HUES64 (cell line): ENCODE measurements around the gene MAP7D2.

Experiments used
- H3K27ac ChIP-seq: 2 replicates; pipeline ENCODE4 v1.7.0; 2013; ENCODE audit warnings: low read depth, low read length, inconsistent platforms
- H3K27me3 ChIP-seq: 2 replicates; pipeline ENCODE4 v1.6.1; 2013; ENCODE audit warnings: mild to moderate bottlenecking, low read length; ENCODE audit not compliant: insufficient read depth
- H3K36me3 ChIP-seq: 2 replicates; pipeline ENCODE4 v1.6.1; 2013; ENCODE audit warnings: mild to moderate bottlenecking, low read length; ENCODE audit not compliant: insufficient read depth
- H3K4me1 ChIP-seq: 2 replicates; pipeline ENCODE4 v1.6.1; 2013; ENCODE audit warnings: mild to moderate bottlenecking, low read length, moderate library complexity; ENCODE audit not compliant: insufficient read depth
- H3K4me3 ChIP-seq: 2 replicates; pipeline ENCODE4 v1.5.1; 2013; ENCODE audit warnings: mild to moderate bottlenecking, low read length, moderate library complexity
- H3K9ac ChIP-seq: 2 replicates; pipeline ENCODE4 v1.6.1; 2013; ENCODE audit warnings: mild to moderate bottlenecking, low read depth, low read length
- H3K9me3 ChIP-seq: 2 replicates; pipeline ENCODE4 v1.6.1; 2013; ENCODE audit warnings: low read depth, low read length; ENCODE audit not compliant: insufficient read depth
- WGBS: fragments of 150-250, 120-280 bp; methylation state at CpG from one replicate; pipeline ENCODE4 v1.1.7; 2013; ENCODE audit warnings: missing lambda C conversion rate; 5-methylcytosine and 5-hydroxymethylcytosine counted together

MAP7D2 gene

DNA sequence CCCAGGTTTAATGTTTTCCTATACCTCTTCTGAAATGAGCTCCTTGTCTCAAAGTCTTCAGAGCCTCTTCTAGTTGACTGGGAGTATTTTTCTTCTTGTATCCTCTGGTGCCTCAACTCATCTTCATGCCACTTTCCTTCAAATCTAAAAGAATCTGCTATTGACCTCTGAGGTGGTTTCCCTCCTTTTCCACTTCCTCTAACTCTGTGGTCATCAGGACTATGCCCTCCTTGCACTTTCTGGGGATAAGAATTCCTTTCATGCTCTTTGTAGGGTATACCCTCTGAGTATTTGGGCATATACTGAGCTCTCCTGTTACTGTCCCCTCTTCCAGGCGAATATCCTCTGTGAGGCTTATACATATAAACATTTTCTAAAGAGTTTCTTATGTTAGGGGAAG lies 150.7 kb downstream of the MAP7D2 start:
- Histone ChIP-seq H3K9ac (no peak overlapping the region), H3K36me3 (peaks cover 30% of the 10 kb centered on the region), H3K4me3 (no peak overlapping the region), H3K4me1 (no peaks in the 10 kb centered on the region), H3K9me3 (no peaks in the 10 kb centered on the region), H3K27me3 (no peaks in the 10 kb centered on the region), H3K27ac (no peak overlapping the region)
- WGBS, result no CpG with 5 or more reads among the region's 1 CpG

GRCh38 chrX:19964017-19964710 lies 152.5 kb downstream of the MAP7D2 start:
- Histone ChIP-seq H3K9me3 (no peaks in the 10 kb centered on the region), H3K27me3 (no peaks in the 10 kb centered on the region), H3K4me1 (no peaks in the 10 kb centered on the region), H3K9ac (no peak overlapping the region), H3K27ac (no peak overlapping the region), H3K4me3 (no peak overlapping the region), H3K36me3 (peaks cover 30% of the 10 kb centered on the region)
- 92% methylated on average over 7 of the region's 9 CpGs for WGBS

DNA sequence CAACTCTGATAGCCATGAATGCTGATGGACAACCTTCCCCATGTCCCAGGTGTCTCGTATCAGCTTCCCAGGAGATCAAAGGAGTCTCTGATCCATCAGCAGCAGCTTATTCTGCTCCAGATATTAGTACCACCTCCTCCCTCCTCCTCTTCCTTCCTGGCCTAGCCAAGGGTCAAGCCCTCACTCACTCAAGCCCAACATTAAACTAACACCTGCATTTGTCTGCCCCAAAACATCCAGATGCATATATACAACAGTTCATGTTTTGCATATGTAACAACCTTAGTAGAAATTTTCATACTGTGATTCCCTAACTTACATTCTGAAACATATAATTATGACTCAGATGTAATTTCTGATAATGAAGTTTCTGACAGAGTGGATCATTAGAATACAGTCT lies 155.8 kb downstream of the MAP7D2 start:
- no peaks in the 10 kb centered on the region for H3K4me1 ChIP-seq
- 97% methylated on average over 1 of the region's 1 CpG for WGBS
- H3K36me3 ChIP-seq, result peaks cover 23% of the 10 kb centered on the region
- H3K9ac ChIP-seq, result no peak overlapping the region
- no peak overlapping the region for H3K4me3 ChIP-seq
- H3K27ac ChIP-seq, result no peak overlapping the region
- H3K9me3 ChIP-seq, result no peaks in the 10 kb centered on the region
- no peaks in the 10 kb centered on the region for H3K27me3 ChIP-seq

GRCh38 chrX:19958552-19959486 lies 157.9 kb downstream of the MAP7D2 start:
- Histone ChIP-seq H3K4me1 (no peaks in the 10 kb centered on the region), H3K9me3 (no peaks in the 10 kb centered on the region), H3K27me3 (no peaks in the 10 kb centered on the region), H3K27ac (no peak overlapping the region), H3K9ac (no peak overlapping the region), H3K36me3 (peaks cover 7% of the 10 kb centered on the region; the same call in 1 of the 2 replicates), H3K4me3 (no peak overlapping the region)
- 94% methylated on average over 5 of the region's 6 CpGs for WGBS

DNA sequence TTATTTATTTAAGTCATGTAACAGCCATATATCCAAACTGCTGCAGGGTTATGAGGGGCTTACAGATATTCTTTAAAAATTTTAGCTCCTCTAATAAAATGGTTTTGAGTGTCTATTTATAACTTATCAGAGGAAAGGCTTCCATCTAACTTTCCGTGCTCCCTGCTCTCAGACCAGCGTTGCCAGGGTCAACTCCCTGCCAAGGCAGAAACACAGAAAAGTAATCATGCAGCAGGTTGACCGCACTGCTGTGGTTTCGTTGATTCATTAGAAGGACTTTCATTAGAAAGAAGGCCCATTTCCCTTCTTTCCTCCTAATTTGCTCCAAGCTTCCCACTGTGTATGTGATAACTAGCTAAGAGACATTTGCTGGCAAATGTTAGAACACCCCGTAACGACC lies 159.8 kb downstream of the MAP7D2 start:
- H3K4me1 ChIP-seq, result no peaks in the 10 kb centered on the region
- H3K4me3 ChIP-seq, result no peak overlapping the region
- H3K27me3 ChIP-seq, result no peaks in the 10 kb centered on the region
- H3K36me3 ChIP-seq, result no peaks in the 10 kb centered on the region; the same call in none of the 2 replicates
- H3K27ac ChIP-seq, result no peak overlapping the region
- H3K9me3 ChIP-seq, result no peaks in the 10 kb centered on the region
- WGBS, result 100% methylated on average over 4 of the region's 6 CpGs
- no peak overlapping the region for H3K9ac ChIP-seq
